ENCODE data around the gene TLDC2. TPM values are rescaled to one million over a fixed set of nuclear protein-coding genes. Genes with fewer than 3 reads are reported as not detected.
"Not testable (repeated sequence)": the region's sequence is repeated elsewhere in the genome, so short reads cannot be mapped to it uniquely, and the experiment has no call there.

Gene TLDC2
- total and polyA plus RNA-seq, 4 experiments from 2014 or later, result 0.52 TPM; not detected in 3

GRCh38 chr20:36932067-36932466 is 56.1 kb downstream of the TLDC2 start:
- H3K27me3 Mint-ChIP-seq; H3K27ac ChIP-seq (ENCODE audit: low read depth, low read length); H3K27me3 ChIP-seq (ENCODE audit: insufficient read depth, low read length); H3K4me3 ChIP-seq (ENCODE audit: low read length in 2 of 2); DNase-seq; H3K9me3 Mint-ChIP-seq; intact Hi-C loops (cut with micrococcal nuclease); H3K9me3 ChIP-seq (ENCODE audit: control insufficient read depth in 1 of 2, low read length in 2 of 2): not testable (repeated sequence)
- H3K4me3 Mint-ChIP-seq, result peak overlapping the region in 7 of 8 donors; percentile 13 to 64 (median 35)
- H3K36me3 Mint-ChIP-seq, result peaks cover 66 to 75% of the 10 kb centered on the region in 2 donors
- ChIA-PET CTCF (ENCODE audit: partially characterized antibody) (interaction anchor here (0.6 to 1.6 kb wide), 3 partner anchors 11 to 380 kb away, joined by 3 to 4 read pairs (median 3); no protein-coding TSS in a partner anchor), POLR2A (ENCODE audit: partially characterized antibody) (interaction anchor here (0.7 to 5.7 kb wide), 5 partner anchors 8 to 38 kb away, joined by 4 to 51 read pairs (median 11); no protein-coding TSS in a partner anchor)
- peak overlapping the region; percentile 67 to 93 (median 89) for H3K27ac Mint-ChIP-seq
- H3K4me1 ChIP-seq (ENCODE audit: insufficient read depth, low read length), result peaks cover 82% of the 10 kb centered on the region
- peaks cover 24 to 73% (median 51%) of the 10 kb centered on the region in 4 donors for H3K4me1 Mint-ChIP-seq
- H3K36me3 ChIP-seq (ENCODE audit: insufficient read depth, low read length), result peaks cover 55% of the 10 kb centered on the region

DNA sequence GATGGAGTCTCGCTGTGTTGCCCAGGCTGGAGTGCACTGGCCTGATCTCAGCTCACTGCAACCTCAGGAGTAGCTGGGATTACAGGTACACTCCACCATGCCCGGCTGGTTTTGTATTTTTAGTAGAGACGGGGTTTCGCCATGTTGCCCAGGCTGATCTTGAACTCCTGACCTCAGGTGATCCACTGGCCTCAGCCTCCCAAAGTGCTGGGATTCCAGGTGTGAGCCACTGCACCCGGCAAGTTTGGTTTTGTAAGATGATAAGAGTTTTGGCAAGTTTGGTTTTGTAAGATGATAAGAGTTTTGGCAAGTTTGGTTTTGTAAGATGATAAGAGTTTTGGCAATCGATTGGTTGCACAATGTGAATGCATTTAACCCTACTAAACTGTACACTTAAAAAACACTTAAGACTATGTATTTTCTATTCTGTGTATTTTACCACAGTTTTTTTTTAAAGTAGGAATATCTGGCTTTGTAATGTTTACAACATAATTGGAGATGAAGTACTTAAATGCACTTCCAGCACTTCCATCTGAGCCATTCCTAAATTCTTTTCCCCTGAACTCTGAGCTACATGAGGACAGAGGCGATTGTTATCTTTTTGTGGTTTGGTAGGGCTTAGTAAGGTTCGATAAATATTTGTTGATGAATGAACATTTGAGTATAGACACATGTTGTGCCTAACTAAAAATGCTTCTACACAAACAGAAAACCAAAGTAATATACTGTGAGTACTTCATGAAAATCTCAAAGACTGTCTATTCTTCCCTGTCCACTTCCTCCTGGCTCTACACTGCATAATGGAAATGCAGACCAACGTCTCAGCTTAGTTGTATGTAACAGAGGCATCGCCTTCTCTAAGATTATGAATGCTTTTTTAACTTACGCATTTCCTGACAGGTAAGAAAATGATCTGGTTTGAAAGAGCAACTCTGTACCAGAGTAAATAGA is 56.8 kb downstream of the TLDC2 start:
- Histone ChIP-seq H3K36me3 (ENCODE audit: insufficient read depth, low read length) (peaks cover 55% of the 10 kb centered on the region), H3K9me3 (ENCODE audit: control insufficient read depth in 1 of 2, low read length in 2 of 2) (no peaks in the 10 kb centered on the region), H3K27ac (ENCODE audit: low read depth, low read length) (no peak overlapping the region), H3K4me3 (ENCODE audit: low read length in 2 of 2) (no peak overlapping the region), H3K27me3 (ENCODE audit: insufficient read depth, low read length) (no peaks in the 10 kb centered on the region), H3K4me1 (ENCODE audit: insufficient read depth, low read length) (peaks cover 86% of the 10 kb centered on the region)
- Mint-ChIP-seq H3K36me3 (peaks cover 63 to 80% of the 10 kb centered on the region in 2 donors), H3K27me3 (no peaks in the 10 kb centered on the region), H3K9me3 (no peaks in the 10 kb centered on the region), H3K27ac (peak overlapping the region; percentile 67 to 92 (median 89)), H3K4me3 (peak overlapping the region in 7 of 8 donors; percentile 8 to 63 (median 47)), H3K4me1 (peaks cover 27 to 79% (median 56%) of the 10 kb centered on the region in 4 donors)
- no peak for DNase-seq
- POLR2A ChIA-PET (ENCODE audit: partially characterized antibody), result interaction anchor here (0.6 to 5.7 kb wide), 7 partner anchors 9 to 274 kb away, joined by 4 to 51 read pairs (median 5); no protein-coding TSS in a partner anchor
- intact Hi-C loops (cut with micrococcal nuclease), result no loop called here
- CTCF ChIA-PET (ENCODE audit: partially characterized antibody), result interaction anchor here (0.6 to 1.6 kb wide), 7 partner anchors 9 to 381 kb away, joined by 3 to 6 read pairs (median 3); no protein-coding TSS in a partner anchor

- H3K27me3 Mint-ChIP-seq; H3K9me3 ChIP-seq (ENCODE audit: control insufficient read depth in 1 of 2, low read length in 2 of 2); H3K27me3 ChIP-seq (ENCODE audit: insufficient read depth, low read length); H3K27ac ChIP-seq (ENCODE audit: low read depth, low read length); DNase-seq; H3K9me3 Mint-ChIP-seq; H3K4me3 Mint-ChIP-seq; intact Hi-C loops (cut with micrococcal nuclease); H3K4me3 ChIP-seq (ENCODE audit: low read length in 2 of 2): not testable (repeated sequence)
- Mint-ChIP-seq H3K27ac (peak overlapping the region in 1 of 7 donors; percentile 52), H3K4me1 (peaks cover 27 to 76% (median 57%) of the 10 kb centered on the region in 4 donors), H3K36me3 (peaks cover 61 to 74% of the 10 kb centered on the region in 2 donors)
- ChIA-PET POLR2A (ENCODE audit: partially characterized antibody) (interaction anchor here (1.3 to 5.7 kb wide), 5 partner anchors 10 to 41 kb away, joined by 5 to 51 read pairs (median 6); no protein-coding TSS in a partner anchor), CTCF (ENCODE audit: partially characterized antibody) (interaction anchor here (1.0 to 2.2 kb wide), 4 partner anchors 10 to 148 kb away, joined by 3 to 9 read pairs (median 5); no protein-coding TSS in a partner anchor)
- peaks cover 53% of the 10 kb centered on the region for H3K36me3 ChIP-seq (ENCODE audit: insufficient read depth, low read length)
- H3K4me1 ChIP-seq (ENCODE audit: insufficient read depth, low read length), result peaks cover 93% of the 10 kb centered on the region
Measured at GRCh38 chr20:36933571-36933970, 57.6 kb downstream of the TLDC2 start.

GRCh38 chr20:36936341-36936740 is 60.4 kb downstream of the TLDC2 start:
- Mint-ChIP-seq H3K27me3 (no peaks in the 10 kb centered on the region), H3K9me3 (no peaks in the 10 kb centered on the region), H3K4me1 (peaks cover 29 to 72% (median 57%) of the 10 kb centered on the region in 4 donors), H3K4me3 (peak overlapping the region in 5 of 8 donors; percentile 20 to 57 (median 29)), H3K36me3 (peaks cover 57 to 68% of the 10 kb centered on the region in 2 donors), H3K27ac (peak overlapping the region in 6 of 7 donors; percentile 25 to 82 (median 57))
- POLR2A ChIA-PET (ENCODE audit: partially characterized antibody), result interaction anchor here (0.8 to 2.1 kb wide), 5 partner anchors 12 to 160 kb away, joined by 3 to 9 read pairs (median 4); partner anchors contain the start of gene RBL1
- DNase-seq, result no peak
- Histone ChIP-seq H3K9me3 (ENCODE audit: control insufficient read depth in 1 of 2, low read length in 2 of 2) (no peaks in the 10 kb centered on the region), H3K36me3 (ENCODE audit: insufficient read depth, low read length) (peaks cover 46% of the 10 kb centered on the region), H3K27ac (ENCODE audit: low read depth, low read length) (no peak overlapping the region), H3K27me3 (ENCODE audit: insufficient read depth, low read length) (no peaks in the 10 kb centered on the region), H3K4me3 (ENCODE audit: low read length in 2 of 2) (no peak overlapping the region), H3K4me1 (ENCODE audit: insufficient read depth, low read length) (peaks cover 92% of the 10 kb centered on the region)
- intact Hi-C loops (cut with micrococcal nuclease), result no loop called here
- CTCF ChIA-PET (ENCODE audit: partially characterized antibody), result interaction anchor here (1.0 to 1.8 kb wide), 7 partner anchors 11 to 146 kb away, joined by 3 to 6 read pairs (median 4); no protein-coding TSS in a partner anchor

DNA sequence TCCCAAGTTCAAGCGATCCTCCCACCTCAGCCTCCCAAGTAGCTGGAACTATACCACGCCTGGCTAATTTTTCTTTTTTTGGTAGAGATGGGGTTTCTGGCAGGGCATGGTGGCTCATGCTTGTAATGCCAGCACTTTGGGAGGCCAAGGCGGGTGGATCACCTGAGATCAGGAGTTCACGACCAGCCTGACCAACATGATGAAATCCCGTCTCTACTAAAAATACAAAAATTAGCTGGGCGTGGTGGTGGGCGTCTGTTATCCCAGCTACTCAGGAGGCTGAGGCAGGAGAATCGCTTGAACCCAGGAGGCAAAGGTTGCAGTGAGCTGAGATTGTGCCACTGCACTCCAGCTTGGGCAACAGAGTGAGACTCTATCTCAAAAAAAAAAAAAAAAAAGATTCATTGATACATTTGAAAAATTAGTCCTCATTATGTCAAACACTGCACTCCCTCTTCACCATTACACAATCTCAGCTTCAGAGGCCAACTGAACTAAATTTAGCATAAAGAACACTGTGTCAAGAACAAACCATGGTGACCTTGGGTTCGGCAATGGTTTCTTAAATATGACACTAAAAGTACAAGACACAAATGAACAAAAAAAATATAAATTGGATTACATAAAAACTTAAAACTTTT is 60.9 kb downstream of the TLDC2 start:
- peak overlapping the region; percentile 48 to 87 (median 79) for H3K27ac Mint-ChIP-seq
- H3K4me1 ChIP-seq (ENCODE audit: insufficient read depth, low read length), result peaks cover 92% of the 10 kb centered on the region
- H3K27me3 ChIP-seq (ENCODE audit: insufficient read depth, low read length); DNase-seq; H3K9me3 Mint-ChIP-seq; H3K9me3 ChIP-seq (ENCODE audit: control insufficient read depth in 1 of 2, low read length in 2 of 2); intact Hi-C loops (cut with micrococcal nuclease); H3K27me3 Mint-ChIP-seq; H3K4me3 ChIP-seq (ENCODE audit: low read length in 2 of 2): not testable (repeated sequence)
- peaks cover 30 to 72% (median 57%) of the 10 kb centered on the region in 4 donors for H3K4me1 Mint-ChIP-seq
- H3K4me3 Mint-ChIP-seq, result peak overlapping the region in 6 of 8 donors; percentile 6 to 77 (median 52)
- peaks cover 46% of the 10 kb centered on the region for H3K36me3 ChIP-seq (ENCODE audit: insufficient read depth, low read length)
- H3K27ac ChIP-seq (ENCODE audit: low read depth, low read length), result peak overlapping the region; percentile 26
- POLR2A ChIA-PET (ENCODE audit: partially characterized antibody), result interaction anchor here (1.0 to 2.1 kb wide), 4 partner anchors 13 to 38 kb away, joined by 3 to 9 read pairs (median 5); no protein-coding TSS in a partner anchor
- peaks cover 56 to 71% of the 10 kb centered on the region in 2 donors for H3K36me3 Mint-ChIP-seq
- CTCF ChIA-PET (ENCODE audit: partially characterized antibody), result interaction anchor here (0.8 to 1.8 kb wide), 9 partner anchors 10 to 146 kb away, joined by 3 to 6 read pairs (median 4); no protein-coding TSS in a partner anchor

DNA sequence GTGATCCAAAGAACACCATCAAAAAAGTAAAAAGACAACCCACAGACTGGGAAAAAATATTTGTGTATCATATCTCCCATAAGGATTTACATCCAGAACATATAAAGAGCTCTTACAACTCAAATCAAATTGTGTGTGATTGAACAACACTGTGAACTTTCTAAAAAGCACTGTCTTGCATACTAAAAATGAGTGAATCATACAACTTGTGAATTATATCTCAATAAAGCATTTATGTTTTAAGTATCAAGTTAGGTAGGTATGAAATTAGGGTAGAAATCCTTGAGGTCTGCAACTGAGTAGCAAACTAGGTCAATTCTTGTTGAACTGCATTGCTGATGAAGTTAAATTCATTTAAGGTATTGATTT is 61.4 kb downstream of the TLDC2 start:
- Mint-ChIP-seq H3K36me3 (peaks cover 54 to 70% of the 10 kb centered on the region in 2 donors), H3K27me3 (no peaks in the 10 kb centered on the region), H3K4me3 (peak overlapping the region in 6 of 8 donors; percentile 6 to 77 (median 53)), H3K27ac (peak overlapping the region; percentile 48 to 87 (median 79)), H3K9me3 (no peaks in the 10 kb centered on the region), H3K4me1 (peaks cover 31 to 71% (median 57%) of the 10 kb centered on the region in 4 donors)
- Histone ChIP-seq H3K27ac (ENCODE audit: low read depth, low read length) (peak overlapping the region; percentile 26), H3K36me3 (ENCODE audit: insufficient read depth, low read length) (peaks cover 46% of the 10 kb centered on the region), H3K4me1 (ENCODE audit: insufficient read depth, low read length) (peaks cover 92% of the 10 kb centered on the region), H3K9me3 (ENCODE audit: control insufficient read depth in 1 of 2, low read length in 2 of 2) (no peaks in the 10 kb centered on the region), H3K4me3 (ENCODE audit: low read length in 2 of 2) (no peak overlapping the region), H3K27me3 (ENCODE audit: insufficient read depth, low read length) (no peaks in the 10 kb centered on the region)
- no peak for DNase-seq
- ChIA-PET CTCF (ENCODE audit: partially characterized antibody) (interaction anchor here (0.8 to 2.0 kb wide), 7 partner anchors 14 to 145 kb away, joined by 3 to 6 read pairs (median 4); no protein-coding TSS in a partner anchor), POLR2A (ENCODE audit: partially characterized antibody) (interaction anchor here (1.1 to 2.1 kb wide), 4 partner anchors 9 to 37 kb away, joined by 3 to 9 read pairs (median 6); no protein-coding TSS in a partner anchor)
- intact Hi-C loops (cut with micrococcal nuclease), result no loop called here

Measured in CD4-positive, alpha-beta memory T cell (primary cell).